Measurements from ENCODE around the gene MYH9.
"Not testable (repeated sequence)": the region's sequence is repeated elsewhere in the genome, so short reads cannot be mapped to it uniquely, and the experiment has no call there.

MYH9 gene

DNA sequence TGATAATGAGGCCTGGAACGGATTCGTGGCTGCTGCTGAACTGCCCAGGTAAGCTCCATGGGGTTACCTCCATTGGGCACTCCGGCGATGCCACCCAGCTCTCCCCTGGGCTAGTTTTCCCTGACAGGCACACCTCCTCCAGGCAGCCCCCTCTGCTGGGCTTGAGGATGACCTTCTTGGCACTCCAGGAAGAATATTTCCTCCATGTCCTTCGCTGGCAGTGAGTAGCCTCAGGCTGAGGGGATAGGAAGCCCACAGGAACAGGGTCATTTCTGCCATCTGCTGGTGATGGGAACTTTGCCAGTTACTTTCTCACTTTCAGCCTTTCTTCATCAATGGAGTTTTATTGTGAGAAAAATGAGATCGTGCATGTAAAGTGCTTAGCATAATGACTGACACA, 126.1 kb downstream of the MYH9 start:
- DNase-seq = not testable (repeated sequence)

DNA sequence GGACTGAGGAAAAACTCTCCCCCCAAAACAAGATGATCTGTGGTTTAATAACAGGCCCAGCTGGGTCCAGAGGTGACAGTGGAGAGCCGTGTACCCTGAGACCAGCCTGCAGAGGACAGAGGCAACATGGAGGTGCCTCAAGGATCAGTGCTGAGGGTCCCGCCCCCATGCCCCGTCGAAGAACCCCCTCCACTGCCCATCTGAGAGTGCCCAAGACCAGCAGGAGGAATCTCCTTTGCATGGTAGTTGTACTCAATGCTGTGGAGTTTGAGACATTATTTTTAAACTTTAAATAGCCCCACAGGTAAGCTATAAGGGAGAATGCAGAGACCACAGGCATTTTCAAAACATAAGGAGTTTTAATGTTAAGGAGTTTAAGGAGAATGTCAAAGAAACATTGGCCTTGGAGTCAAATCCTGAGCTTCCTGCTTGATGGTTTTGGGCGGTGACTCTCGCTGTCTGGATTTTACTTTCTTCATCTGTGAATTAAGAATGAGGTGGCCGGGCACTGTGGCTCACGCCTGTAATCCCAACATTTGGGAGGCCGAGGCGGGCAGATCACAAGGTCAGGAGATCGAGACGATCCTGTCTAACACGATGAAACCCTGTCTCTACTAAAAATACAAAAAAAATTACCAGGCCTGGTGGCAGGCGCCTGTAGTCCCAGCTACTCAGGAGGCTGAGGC, 128.0 kb downstream of the MYH9 start:
- DNase-seq = no peak

DNA sequence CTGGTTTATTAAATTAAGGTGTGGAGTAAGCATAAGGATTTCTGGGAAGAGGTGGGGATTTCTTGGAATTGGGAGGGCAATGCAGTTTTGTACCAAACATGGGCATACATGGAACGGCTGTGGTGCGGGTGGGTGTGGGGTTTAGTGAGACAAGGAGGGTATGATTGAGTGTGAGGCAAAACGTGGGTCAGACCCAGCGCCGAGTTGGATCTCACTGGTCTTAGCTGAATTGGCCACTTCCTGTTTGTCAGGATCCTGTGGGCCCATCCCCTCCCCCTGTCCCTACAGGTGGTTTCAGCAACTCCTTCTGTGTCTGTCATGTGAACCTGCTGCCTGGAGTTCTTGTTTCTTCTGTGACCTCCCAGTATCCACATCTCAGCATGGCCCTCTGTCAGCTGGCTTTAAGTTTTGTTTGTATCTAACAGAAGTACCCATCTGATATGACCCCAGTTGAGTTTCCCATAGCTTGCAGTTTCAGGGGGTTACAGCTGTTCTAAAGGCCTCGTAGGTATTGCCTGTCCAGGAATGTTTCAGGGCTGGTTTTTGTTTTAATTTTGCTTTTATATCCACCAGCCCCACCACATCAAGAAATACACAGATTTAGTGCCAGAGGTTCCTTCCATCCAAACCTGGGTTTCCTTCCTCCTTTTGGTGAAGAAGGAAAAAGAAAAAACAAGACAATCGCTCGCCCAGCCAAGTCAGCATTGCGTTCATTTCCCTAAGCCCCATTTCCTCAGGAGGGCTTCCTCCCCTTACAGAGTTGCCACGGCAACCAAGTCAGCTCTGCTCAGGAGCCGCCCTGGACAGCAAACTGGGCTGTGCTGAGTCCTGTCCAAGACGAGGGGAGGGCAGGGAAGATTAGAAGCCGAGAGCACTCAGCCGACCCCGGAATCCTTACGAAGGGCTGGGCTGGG, 128.8 kb downstream of the MYH9 start:
- no peak for DNase-seq

DNA sequence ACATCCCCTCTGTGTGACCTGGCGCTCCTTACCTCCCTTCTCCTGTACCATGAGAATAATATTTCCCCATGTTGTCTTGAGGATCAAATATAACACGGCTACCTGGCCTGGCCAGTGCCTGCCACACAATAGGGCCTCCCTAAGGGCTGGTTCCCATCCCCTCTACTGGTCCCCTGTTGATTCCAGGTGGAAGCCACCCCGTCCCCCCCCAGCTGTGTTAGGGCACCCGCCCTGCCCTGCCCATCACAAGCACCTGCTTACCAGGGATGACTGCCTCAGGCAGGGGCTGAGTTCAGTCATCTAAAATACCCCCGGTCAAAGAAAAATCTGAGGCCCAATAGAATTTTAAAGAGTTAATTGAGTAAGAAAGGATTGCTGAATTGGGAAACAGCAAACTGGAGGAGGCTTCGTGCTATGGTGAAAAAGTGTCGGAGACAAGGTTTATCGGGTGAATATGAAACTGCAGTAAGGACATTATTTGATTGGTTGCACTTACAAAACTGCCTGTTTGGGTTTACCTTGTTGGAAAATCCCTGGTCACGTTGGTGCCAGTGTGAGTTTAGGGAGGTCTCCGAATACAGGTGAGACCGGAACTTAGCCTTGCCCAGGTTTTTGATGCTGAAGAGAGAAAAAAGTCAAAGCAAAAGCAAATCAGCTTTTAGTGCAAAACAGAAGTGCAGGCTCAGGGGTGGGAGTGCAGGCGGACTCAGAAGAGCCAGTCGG, 129.7 kb downstream of the MYH9 start:
- DNase-seq = no peak

DNA sequence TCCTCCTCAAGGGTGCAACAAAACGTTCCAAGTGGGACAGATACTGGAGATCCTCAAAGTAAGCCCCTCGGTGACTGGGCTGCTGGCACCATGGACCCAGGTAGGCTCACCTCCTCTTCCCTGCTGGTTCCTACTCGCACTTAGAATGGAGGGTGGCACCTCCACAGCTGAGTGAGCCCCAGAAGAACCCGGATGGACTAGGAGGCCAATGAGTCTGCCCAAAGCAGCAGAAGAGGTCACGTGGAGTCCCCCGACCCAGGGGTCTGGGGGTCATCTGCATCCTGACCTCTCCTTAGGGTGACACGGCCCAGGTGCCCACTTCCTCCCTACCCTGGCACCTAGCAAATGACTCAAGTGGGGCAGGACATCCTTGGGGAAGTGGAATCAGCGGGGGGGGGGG, 130.5 kb downstream of the MYH9 start:
- DNase-seq = no peak

DNA sequence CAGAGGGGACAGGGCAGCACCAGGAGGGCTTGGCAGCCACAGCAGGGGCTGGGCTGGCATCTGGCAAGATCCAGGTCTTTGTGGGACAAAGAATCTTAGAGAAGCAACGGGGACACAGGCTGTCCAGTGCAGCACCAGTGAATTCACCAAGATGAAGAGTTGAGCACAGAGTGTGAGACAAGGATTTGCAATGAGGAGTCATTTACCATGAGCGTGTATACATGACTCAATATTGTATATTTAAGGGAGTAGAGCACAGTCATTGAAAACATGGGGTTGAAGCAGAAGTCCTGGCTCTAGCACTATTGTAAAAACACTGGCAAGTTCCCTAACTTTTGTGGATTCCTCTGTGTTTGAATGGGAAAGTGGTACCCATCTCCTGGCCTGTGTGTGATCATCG, 131.3 kb downstream of the MYH9 start:
- no peak for DNase-seq

DNA sequence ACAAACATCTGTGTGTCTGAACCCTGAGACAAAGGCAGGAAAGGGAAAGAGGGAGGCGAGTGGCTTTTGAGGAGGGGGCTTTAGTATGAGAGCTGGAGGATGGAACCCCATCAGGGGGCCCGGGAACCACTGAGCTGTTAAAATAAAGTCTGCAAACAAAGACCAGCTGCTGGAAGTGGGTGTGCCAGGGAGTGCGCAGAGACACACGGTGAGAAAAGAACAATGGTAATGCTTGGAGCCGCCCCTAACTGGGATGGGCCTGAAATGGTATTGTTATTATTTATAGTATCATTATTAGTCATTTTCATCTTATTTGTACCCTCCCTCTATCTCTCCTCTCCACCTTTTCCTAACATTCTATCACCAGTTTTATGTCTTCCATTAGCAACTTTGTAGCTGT, 132.2 kb downstream of the MYH9 start:
- DNase-seq = not testable (repeated sequence)

DNA sequence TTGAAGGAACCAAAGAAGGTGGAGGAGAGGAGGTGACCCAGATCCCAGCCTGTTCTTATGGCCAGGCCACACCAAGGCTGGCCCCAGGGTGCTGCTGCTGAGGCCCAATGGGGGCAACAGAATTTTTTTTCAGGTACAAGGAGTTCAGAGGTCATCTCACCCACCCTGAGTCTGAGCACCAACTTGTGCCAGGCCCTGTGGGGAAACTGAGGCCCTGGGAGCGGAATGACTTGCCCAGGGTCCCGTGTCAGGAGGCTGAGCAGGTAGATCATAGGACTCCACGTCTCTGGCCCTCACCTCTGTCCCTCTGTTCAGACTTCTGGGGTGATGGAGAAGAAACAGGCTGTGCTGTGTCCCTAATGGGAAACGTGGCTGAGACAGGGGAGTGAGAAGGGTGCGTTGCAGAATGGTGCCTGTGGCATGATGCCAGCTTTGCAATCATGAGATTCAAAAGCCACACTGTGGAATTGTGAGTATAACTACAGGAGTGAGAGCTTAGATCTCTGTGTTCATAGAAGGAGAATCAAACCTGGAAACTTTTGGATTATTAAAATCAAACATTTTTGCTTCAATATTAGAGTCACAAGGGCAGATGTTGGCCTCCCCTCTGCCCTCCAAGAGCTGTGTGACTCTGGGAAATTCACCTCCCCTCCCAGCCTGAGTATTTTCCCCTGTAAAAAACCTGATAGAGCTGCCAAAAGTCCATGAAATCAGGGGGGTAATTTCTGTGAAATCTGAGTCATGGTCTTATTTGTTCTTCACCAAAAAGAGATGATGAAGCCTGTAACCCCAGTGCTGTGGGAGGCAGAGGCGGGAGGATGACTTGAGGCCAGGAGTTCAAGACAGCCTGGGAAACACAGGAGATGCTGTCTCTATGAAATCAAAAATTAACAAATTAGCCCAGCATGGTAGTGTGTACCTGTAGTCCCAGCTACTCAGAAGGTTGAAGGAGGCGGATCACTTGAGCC, 134.0 kb downstream of the MYH9 start:
- DNase-seq = peak; percentile 1

DNA sequence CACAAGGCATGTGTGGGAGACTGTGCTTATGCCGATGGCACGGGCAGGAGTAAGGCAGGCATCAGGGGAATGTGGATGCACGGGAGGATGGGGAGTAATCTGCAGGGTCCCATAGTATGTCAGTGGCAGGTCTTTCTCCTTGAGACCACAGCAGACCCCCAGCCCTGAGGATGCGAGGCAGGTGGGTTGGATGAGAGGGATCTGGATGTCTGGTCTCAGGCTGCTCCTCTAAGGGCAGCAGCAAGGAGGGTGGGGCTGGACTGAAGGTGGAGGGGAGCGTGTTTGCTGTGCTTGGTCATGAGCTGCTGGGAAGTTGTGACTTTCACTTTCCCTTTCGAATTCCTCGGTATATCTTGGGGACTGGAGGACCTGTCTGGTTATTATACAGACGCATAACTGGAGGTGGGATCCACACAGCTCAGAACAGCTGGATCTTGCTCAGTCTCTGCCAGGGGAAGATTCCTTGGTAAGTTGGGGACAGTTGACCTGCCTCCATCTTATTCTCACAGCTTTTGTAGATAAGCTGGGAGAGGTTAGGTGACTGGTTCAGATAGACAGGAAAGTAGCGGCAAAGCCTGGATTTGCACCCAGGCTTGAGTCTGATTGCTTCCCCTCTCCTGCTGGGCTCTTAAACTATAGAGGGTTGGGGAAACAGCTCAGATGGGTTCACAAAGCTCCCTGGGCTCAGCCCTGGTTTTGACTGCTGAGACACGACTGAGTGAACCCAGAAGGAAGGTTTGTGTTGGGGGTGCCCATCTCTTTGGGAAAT, 134.8 kb downstream of the MYH9 start, which contains the start of gene APOL1:
Gene APOL1, plus strand, starts transcription at position 380 of the 769 bp plus-strand sequence. CDS start 1,823 bp downstream, outside the sequence.
- DNase-seq = no peak

DNA sequence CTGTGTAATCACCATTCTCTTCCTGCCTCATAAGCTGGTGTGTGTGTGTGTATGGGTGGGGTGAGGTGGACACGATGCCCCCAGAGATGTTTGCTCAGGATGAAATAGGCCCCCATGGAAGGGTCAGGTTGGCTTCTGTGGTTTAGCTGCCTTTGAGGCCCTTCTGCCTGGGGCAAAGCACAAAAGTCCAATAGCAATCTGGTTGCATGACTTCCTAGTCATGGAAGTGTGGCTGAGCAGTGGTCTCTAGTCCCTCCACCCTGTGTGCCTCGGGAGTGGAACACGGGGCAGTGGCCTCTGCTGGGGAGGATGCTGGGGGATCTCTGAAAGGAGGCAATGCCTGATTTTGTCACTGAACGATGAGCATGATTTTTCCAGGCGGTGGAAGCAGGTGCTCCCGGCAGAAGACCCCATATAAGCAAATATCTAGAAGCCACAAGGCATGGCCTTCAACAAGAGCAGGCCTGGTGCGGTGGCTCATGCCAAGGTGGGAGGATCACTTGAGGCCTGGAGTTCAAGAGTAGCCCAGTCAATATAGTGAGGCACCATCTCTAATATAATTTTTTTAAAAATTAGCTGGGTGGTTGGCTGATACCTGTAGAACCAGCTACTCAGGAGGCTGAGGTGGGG, 135.7 kb downstream of the MYH9 start:
- DNase-seq = not testable (repeated sequence)

DNA sequence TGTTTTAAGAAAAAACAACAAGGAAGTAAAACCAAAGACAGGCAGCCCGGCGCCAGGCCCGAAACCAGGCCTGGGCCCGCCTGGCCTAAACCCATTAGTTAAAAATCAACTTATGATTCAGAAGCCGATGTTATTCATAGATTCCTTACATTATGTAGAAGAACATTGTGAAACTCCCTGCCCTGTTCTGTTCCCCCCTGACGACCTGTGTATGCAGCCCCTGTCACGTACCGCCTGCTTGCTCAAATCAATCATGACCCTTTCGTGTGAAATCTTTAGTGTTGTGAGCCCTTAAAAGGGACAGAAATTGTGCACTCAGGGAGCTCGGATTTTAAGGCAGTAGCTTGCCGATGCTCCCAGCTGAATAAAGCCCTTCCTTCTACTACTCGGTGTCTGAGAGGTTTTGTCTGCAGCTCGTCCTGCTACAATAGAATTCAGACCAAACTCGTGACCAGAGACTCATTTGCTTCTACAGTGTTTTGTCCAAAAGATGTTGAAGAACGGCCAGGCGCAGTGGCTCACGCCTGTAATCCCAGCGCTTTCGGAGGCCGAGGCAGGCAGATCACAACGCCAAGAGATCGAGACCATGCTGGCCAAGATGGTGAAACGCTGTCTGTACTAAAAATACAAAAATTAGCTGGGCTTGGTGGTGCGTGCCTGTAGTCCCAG, 137.3 kb downstream of the MYH9 start:
- DNase-seq = not testable (repeated sequence)

DNA sequence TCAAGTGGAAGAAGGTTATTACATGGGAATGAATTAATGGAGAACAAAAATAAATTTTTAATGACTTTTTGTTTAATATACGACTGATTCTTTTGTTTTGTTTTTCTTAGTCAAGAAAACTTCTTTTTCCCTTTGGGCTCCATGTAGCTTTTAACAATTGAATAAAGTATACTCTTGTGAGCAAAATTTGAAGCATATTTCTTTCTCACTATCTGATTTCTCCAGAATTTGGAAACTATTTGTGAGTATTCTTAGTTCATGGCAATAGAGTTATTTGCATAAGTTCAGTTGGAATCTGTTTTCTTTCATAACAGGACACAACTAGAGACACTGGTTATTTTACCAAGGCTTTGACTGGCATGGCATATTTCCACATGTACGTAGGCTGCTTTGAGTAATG, 138.6 kb downstream of the MYH9 start:
- no peak for DNase-seq

DNA sequence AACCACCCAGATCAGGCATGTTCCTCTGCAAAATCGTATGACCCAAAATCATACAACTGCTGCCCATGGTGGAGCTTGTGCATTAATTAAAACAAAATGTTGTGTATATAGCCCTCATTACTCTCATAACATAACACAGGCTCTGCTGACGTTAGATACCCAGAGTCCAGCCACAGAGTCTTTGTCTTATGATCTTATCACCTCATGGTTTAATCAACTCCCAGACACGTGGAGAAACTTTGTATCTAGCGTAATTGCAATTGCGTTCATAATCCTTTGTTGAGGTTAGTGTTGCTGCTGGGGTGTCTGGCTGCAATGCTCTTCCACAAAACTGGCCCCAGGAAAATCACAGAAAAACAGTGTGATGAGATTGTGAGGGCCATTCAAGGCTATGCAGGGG, 139.8 kb downstream of the MYH9 start:
- no peak for DNase-seq

DNA sequence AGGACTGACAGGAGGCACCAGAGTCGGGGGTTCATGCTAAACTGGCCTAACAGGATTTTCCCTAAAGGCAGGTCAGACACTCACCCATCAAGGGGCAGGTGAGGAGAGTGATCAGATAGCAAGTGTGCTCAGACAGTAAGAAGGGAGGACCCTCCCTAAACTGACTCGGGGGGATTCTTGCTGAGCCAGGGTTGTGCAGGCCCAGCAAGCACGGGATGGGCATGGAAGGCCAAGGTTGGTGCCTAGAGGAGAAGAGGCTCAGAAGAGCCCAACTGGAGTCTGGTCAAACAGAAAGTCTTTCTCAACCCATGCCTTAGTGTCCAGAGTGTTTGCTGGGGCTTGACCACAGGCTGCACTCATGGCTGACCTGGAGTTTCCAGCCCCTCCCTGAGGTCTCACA, 141.0 kb downstream of the MYH9 start:
- no peak for DNase-seq

DNA sequence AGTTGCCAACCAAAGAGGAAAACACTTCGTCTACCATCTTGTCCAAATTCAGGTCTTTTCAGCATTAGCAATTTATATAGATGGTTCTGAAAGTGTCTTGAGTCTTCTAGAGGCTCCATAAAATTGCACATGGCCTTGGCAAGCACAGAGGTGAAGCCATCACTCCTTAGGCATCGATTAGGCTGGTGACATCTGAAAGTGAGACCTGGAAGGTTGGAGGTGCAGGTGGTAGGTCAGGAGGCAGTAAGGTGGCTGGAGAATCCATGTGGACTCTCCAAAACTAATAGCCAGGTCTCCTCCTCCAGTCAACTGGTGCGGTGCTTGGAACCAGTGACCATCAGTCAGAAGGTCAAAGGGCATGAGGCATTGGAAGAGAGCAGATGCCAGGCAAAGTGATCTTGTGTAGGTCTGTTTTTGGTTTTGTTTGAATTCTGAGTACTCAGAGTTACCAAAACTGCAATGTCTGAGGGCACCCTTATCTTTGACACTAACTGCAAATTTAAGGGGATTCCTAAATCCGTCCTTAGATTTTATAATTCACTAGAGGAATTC, 141.9 kb downstream of the MYH9 start:
- DNase-seq = no peak

DNA sequence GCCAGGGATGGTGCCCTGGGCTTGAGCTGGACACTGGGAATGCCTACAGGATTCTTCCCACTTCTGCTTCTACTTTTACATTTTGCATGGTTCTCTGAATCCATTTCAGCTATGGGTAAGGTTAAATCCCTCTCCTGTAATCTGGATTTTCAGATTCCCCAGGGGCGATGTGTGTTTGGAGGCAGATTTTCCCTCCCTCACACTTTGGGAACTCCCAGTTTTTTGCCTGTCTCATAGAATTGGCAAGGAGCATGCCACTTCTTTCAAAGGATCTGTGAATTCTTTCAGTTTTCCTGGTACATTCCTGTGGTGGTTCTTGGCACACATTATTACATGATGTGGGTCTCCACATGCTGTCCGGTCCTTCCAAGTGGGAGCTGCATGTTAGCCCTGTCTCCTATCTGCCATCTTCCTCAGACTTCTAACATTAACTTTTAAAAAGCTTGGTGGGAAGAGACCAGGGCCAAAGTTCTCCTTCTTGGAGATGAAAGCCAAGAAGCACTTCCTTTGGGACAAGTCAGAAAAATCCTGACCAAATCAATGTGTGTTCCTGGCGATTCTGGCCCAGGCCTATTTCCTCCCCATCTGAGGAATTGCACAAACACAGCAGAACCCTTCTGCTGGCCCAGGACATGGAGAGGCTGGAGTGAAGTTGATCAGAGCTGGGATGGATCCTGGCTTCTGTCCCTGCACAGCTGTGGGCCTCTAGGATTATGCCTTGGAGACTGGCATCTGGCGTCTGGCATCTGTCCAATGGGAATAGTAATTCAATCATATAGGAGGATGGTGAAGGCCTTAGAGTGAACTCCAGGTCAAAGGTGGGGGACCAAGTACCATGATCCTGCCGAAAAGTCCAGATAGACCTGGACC, 143.0 kb downstream of the MYH9 start:
- DNase-seq = no peak

DNA sequence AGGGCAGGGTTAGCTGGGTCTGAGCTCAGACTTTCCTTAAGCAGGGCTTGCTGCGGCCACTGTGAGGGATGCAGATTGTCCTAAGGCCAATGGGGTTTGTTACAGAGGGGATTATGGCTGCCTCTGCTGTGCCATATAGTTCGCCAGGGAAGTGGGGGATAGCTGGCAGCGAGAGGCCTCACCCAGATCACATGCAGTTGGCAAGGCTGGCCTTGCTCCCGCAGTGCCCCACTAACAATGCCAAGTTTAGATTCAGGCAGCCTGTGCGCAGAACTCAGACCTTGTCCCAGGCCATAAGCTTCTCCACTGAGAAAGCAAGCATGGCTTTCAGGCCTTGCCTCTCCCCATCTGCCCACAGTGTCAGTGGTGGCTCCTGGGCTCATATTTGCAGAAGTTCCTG, 143.8 kb downstream of the MYH9 start:
- no peak for DNase-seq

DNA sequence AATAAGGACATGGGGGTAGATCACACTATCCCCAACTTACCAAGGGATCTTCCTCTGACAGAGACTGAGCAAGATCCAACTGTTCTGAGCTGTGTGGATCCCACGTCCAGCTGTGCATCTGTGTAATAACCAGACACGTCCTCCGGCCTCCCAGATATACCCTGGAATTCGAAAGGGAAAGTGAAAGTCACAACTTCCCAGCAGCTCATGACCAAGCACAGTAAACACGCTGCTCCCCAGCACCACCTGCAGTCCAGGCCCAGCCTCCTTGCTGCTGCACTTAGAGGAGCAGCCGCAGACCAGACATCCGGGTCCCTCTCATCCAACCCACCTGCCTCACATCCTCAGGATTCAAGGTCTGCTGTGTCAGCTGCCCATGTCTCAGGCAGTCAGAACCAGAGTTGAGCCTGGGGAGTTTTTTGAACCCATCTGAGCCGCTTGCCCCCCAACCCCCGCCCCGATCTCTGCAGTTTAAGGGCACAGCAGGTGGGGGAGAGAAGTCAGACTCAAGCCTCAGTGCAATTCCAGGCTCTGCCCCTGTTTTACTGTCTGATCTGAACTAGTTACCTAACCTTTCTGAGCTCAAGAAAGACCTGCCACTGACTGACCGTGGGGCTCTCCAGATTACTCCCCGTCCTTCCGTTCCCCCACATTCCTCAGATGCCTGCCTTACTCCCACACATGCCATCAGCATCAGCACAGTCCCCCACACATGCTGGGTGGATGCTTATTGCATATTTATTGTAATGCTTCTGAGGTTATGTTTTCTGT, 148.2 kb downstream of the MYH9 start, which contains the start of gene APOL2:
Gene APOL2, minus strand, starts transcription at position 127 of the 771 bp plus-strand sequence. CDS start 6,365 bp downstream, outside the sequence.
- peak; percentile 88 for DNase-seq
